HG03558 (cell line): ENCODE results near the gene SPATA3.

ENCODE experiments used
- ATAC-seq: cut with Tn5 transposase; IDR thresholded peaks from one replicate; pipeline ENCODE4 v1.9.1; 2021; ENCODE audit warnings: moderate number of reproducible peaks; ENCODE audit not compliant: unreplicated experiment; ENCODE audit errors: extremely low read depth

SPATA3 gene

DNA sequence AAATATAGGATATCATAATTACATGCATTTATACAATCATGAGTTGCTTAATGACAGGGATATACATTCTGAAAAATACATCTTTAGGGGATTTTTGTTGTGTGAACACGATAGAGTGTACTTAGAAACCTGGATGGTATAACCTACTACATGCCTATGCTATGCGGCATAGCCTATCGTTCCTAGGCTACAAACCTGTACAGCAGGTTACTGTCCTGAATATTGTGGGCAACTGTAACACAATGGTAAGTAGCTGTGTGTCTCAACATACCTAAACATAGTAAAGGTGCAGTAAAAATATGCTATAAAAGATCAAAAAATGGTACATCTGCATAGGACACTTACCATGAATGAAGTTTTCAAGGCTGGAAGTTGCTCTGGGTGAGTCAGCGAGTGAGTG, 47.9 kb downstream of the SPATA3 start:
- ATAC-seq: no peak

DNA sequence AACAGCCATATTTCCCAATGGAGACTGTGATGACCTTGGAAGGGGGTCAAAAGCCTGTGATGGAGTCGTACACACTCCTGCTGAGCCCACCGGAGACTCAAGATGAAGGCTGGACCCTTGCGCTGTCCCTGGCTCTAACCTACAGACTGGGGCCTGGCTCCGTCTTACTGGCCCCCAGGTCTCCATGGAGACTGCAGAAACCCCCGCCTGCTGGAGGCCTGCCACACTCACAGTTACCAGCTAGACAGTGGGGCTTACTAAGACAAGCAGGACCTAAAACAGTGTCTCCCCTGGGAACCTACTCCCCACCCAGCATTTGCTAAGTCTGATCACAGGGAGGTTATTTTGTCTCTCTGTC, 51.0 kb downstream of the SPATA3 start:
- no peak for ATAC-seq

DNA sequence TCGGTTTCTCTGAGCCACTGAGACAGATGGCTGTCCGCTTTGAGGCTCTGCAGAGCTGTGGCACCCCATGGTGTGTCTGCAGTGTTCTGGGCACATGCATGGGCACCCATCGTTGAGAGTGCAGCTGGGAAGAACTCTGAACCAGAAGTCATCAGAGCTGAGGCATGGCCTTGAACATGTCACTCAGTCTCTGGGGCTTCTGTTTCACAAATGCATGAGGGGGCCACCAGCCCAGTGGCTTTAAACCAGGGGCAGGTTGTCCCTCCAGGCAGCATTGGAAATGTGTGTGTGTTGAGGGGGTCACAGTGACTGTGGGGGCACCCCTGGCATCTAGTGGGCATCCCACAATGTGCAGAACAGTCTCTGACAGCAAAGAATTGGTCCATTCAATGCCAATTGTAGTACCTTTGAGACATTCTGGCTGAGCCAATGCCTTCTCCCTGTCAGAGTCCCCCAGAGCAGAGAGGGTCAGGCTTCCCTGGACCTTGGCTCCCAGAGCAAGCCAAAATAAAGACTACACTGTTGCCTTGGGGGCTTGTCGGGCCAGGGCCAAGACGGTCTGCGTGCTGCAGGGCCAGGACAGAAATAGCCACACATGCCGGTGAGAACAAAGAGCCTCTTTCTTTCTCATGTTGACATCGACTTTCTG, 51.5 kb downstream of the SPATA3 start:
- ATAC-seq: no peak

DNA sequence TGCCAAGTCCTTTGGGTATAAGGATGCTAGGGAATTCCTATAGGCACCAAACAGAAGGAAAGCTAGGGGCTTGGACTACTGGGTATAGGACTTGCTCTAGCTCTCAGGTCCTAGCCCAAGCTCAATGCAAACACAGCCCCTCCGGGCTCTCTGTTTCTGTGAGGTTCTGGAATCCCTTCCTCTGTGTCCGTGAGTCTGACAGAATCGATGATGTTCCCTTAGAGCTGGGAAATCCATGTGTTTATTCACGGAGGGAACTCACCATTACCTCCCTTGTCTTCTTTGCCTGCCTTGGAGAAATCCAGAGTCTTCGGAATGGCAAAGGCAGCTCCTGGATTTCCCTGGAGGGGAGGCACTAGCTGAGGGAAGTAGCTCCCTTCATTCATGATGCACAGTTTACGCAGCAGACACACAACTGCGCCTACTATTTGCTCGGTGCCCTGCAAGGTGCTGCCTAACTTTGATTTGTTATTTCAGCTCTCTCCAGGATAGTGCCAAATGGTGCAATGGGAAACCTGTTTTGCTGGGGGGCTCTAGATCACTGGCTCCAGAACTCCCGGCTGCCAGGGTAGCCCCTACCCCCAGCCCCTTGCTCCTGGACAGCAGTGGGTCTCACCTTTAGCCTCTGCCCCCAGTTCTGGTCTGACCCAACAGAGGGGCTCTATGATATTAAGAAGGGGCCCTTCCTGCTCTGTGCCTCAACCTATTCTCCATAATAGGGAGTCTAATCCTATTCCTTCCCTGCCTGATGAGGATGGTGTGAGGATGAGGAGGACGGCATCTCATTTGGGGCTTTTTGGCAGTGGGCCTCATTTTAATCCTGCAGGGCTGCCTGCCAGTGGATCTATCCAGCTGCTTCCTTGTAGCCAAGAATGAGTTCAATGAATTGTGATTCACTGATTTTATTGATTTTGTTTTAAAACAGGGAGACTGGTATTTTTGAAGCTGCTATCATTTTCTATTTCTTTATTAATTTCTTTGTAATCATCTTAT, 52.3 kb downstream of the SPATA3 start:
- ATAC-seq: no peak

DNA sequence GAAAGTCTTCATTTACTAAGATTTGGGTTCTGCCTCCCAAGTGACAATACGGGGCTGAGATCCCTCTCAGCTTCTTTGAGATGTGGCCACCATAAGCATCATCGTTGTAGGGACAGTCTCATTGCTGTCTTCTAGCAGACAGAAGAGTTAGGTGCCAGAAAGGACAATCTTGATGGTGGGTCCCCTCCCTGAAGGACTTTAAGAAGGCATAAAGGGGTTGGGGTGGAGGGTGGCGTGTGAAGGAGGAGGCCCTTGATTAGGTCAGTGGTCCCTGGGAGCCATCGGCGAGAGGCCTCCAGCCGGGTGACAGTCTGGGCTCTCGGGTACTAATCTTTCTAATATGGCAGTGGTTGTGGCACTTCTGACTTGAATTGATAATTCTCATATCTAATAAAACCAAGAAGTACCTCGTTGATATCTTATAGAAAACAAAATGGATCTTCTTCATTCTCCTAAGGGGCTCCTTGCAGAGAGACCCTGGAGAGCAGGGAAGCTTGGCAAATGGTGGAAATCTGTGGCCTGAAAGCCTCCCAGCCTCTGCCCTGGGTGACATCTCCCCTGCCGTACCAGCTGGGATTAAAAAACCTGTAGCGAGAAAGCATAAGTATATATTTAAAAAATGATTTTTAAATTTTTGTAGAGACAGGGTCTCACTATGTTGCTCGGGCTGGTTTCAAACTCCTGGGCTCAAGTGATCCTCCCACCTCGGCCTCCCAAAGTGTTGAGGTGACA, 53.5 kb downstream of the SPATA3 start:
- ATAC-seq: no peak

DNA sequence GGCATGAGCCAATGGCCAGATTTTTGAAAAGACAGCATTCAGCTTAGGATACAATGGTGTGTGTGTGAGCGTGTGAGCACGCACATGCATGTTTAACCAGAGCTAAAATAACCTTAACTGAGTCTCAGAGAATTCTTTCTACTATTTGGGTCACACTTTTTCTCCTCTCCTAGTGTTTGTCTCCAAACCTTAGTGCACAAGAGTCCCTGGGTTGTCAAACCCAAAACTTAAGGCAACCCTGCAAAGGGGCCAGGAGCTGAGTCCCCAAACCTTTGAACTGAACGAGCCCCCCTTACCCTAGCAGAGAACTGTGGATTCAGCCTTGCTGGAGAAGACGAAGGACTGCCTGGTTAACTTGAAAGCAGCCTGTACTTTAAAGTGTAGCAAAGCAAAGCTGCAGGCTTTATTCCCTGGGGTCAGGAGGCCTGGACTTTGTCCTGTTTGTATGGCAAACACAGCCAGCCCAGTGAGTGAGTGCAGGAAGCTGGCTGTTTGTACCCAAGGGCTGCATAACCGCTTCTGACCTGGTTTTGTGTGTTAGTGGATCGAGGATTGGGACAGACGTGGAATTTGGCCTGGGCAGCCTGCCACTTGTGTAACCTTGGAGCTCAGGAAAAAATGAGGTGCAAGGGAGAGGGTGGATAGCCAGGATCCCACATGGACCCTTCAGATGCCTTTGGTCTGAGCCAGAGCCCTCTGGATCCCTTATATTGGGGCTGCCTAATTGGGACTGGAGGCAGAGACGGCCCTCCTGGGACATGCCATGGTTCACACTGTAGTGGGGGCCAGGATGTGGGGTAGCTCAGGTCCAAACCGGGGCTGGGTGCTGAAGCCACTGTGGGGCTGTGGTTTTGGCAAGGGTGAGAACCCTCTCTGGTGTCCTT, 54.3 kb downstream of the SPATA3 start:
- ATAC-seq: no peak

DNA sequence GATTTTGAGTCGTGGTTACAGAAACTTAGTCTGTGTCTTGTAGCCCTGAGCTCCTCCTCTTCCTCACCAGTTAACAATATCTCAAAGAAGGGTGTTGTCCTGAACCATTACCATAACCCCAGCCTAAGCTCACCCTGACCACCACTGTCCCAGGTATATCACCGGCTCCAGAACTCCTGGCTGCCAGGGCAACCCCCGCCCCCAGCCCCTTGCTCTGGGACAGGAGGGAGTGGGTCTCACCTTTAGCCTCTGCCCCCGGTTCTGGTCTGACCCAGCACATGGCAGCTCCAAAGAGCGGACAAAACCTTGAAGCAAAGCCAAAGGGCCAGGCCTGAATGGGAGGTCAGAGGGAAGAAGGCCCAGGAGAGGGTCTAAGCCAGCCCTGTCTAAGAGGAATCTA, 55.2 kb downstream of the SPATA3 start:
- ATAC-seq: no peak

DNA sequence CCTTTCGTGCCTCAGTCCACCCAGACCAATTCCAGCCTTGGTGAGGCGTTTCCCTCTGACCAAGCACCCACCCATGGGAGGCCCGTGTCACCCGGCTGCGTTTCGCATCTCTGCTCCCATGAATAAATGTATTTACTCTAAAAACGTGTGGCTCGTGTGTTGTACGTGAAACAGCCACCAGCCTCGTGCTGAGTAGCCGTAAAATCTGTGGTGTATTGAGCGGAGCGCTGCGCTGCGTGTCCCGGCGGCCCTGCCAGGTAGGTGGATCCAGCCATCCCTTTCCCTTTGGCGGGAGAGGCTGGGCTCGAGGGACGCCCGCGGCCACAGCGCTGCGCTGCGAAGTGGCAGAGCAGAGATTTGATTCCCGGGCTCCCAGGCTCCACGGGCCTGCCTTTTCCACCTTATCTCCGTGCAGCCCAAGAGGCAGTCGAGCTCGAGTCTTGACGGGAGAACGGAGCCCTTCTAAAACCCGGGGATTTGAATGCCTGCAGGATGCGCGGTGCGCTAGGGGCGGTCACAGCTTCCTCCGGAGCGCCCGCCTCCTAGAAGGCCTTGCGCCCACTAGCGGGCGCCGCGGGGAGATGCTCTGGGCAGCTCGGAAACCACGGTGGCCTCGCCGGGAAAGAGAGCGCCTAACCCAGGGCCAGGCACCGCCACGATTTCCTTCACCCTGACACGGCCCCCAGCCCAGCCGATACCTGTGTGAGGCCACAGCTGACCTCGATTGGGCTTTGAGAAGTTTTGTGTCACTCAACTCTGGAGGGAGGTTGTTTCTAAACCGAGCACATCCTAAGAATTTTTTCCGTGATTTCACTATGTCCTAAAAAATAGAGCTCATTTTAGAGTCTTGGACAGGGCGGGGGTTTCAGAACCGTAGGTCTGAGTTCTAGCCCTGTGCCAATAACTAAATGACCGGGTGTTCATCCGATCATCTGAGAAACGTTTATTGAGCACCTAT, 56.9 kb downstream of the SPATA3 start:
- ATAC-seq: peak; percentile 54

DNA sequence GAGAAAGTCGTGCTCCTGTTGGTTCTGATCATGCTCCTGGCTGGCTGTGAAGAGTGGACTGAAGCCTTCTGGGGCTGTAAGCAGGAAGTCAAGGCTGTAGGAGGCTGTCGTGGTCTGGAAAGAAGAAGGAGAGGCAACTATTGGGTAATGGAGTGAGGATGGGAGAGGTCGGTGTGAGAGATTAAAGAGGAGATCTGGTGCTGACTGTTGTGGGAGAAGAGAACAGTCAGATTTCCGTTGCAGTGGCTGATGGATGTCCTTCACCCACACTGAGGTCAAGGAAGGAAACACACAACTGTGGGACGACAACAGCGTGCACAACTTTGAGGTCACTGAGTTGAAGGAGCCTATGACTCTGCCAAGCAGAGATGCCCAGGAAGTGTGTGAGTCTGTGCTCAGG, 57.9 kb downstream of the SPATA3 start:
- no peak for ATAC-seq

DNA sequence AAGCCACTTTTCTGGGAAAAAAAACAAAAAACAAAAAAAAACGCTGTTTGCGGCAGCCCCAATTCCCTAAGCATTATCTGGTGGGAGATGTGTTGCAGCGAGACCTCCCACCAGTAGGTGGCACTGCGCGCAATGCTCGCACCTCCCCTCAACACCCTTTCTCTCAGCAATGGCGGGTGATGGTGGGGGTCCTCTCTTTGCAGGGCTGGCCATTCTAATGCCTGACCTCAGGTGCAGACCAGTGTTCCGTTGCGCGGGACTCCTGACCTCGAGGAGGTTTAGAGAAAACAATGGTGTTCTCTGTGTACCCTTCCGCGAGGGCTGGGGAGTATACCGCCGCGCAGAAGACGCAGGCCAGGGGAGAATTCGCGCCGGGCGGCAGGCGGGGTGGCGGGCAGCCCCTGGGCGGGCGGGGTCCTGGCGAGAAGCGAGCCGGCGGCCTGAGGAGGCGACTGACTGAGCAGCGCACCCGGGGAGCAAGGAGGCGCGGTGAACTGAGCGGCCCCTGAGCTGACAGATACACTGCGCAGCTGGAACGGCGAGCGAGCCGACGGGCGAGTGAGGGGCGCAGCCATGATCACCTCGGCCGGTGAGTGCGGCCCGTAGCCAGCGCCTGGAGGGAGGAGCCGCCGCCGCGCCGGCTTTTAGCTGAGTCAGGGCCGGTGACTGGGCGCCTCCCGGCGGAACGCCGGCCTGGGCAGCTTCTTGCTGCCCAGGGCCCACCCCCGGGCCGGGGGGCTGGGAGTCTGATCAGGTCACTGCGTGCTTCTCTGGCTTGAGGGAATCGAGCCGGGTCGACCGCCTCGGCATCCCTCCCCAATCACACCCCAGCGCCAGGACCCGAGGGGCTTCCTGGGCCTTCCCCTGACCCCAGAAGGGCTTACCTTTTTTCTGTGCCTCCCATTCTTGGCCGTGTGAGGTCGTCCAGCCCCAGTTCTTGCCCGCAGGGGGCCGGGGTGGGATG, 60.8 kb downstream of the SPATA3 start, which contains the start of gene PSMD1:
Gene PSMD1, plus strand, starts transcription at position 415 of the 964 bp plus-strand sequence. Its CDS starts 159 bp downstream, at position 574.
- peak; percentile 38 for ATAC-seq

DNA sequence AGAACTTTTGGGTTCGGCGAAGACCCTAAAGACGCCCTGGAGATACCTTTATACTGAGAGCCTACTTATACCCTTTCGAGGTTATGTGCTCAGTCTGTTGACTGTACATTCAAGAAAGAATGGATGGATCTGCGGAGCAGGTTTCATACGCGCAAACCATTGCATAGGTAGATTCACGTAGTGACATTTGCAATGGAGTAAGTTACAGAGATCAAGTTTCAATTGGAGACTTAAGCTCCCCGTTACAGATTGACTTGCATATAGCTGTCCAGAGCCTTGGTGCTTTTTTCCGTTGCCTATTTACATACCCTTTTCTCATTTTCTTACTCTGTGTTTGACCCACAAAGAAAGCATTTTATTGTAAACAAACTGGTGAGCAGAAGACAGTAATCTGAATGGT, 61.7 kb downstream of the SPATA3 start:
- ATAC-seq: no peak
